GM21717 (cell line): ENCODE results near the gene TUBGCP2.

ENCODE experiments used
- ATAC-seq: cut with Tn5 transposase; IDR thresholded peaks from one replicate; pipeline ENCODE4 v1.9.1; 2021; ENCODE audit warnings: mild to moderate bottlenecking, moderate library complexity; ENCODE audit not compliant: unreplicated experiment

Gene TUBGCP2

GRCh38 chr10:133344236-133344635 lies 35.6 kb upstream of the TUBGCP2 start:
- no peak for ATAC-seq

GRCh38 chr10:133343558-133343957 lies 34.9 kb upstream of the TUBGCP2 start:
- ATAC-seq = no peak

GRCh38 chr10:133342942-133343341 lies 34.3 kb upstream of the TUBGCP2 start:
- ATAC-seq = no peak

- no peak for ATAC-seq
Observed at GRCh38 chr10:133341983-133342382, 33.3 kb upstream of the TUBGCP2 start.

- ATAC-seq = no peak
Observed at GRCh38 chr10:133339708-133340380, 31.2 kb upstream of the TUBGCP2 start.

GRCh38 chr10:133338080-133339071 lies 29.7 kb upstream of the TUBGCP2 start:
- ATAC-seq = no peak

GRCh38 chr10:133337370-133337725 lies 28.7 kb upstream of the TUBGCP2 start:
- no peak for ATAC-seq

GRCh38 chr10:133336577-133337369 lies 28.1 kb upstream of the TUBGCP2 start, which contains the start of gene CALY:
TSS of gene CALY (minus strand) at chr10:133336896. CDS start at chr10:133328989, 7,907 bp downstream.
- ATAC-seq = no peak

GRCh38 chr10:133336118-133336576 lies 27.5 kb upstream of the TUBGCP2 start:
- ATAC-seq = no peak

GRCh38 chr10:133335246-133336117 lies 26.8 kb upstream of the TUBGCP2 start:
- no peak for ATAC-seq

- no peak for ATAC-seq
Observed at GRCh38 chr10:133334503-133335245, 26.0 kb upstream of the TUBGCP2 start.

GRCh38 chr10:133332936-133333699 lies 24.4 kb upstream of the TUBGCP2 start:
- no peak for ATAC-seq

GRCh38 chr10:133329491-133330202 lies 21.0 kb upstream of the TUBGCP2 start:
- ATAC-seq = peak; percentile 84

GRCh38 chr10:133328358-133329343 lies 20.0 kb upstream of the TUBGCP2 start:
- no peak for ATAC-seq

GRCh38 chr10:133327651-133328357 lies 19.1 kb upstream of the TUBGCP2 start:
- no peak for ATAC-seq
